Left ventricle myocardium inferior (tissue), 1 donor: Measurements from ENCODE around the gene GATA5. TPM values are rescaled to one million over a fixed set of nuclear protein-coding genes. Genes with fewer than 3 reads are reported as not detected.
A peak's percentile ranks its signal among the peaks of the same experiment; 100 is the strongest.
"Not testable (repeated sequence)": the region's sequence is repeated elsewhere in the genome, so short reads cannot be mapped to it uniquely, and the experiment has no call there.

ENCODE experiments used
- DNase-seq: peaks from one replicate; pipeline ENCODE4 v3.0.0-alpha.2; 2020
- H3K27ac ChIP-seq: fragments of 200-600 bp; replicated peaks from 2 replicates; pipeline ENCODE4 v1.8.0; 2021
- H3K27me3 ChIP-seq: fragments of 200-600 bp; 2 replicates; pipeline ENCODE4 v1.8.0; 2021; ENCODE audit warnings: low read depth
- H3K36me3 ChIP-seq: fragments of 200-600 bp; 2 replicates; pipeline ENCODE4 v1.8.0; 2021
- H3K4me1 ChIP-seq: fragments of 200-600 bp; 2 replicates; pipeline ENCODE4 v1.8.0; 2021
- H3K4me3 ChIP-seq: fragments of 200-600 bp; 2 replicates; pipeline ENCODE4 v1.8.0; 2021; ENCODE audit warnings: mild to moderate bottlenecking, moderate library complexity
- H3K9me3 ChIP-seq: fragments of 200-600 bp; replicated peaks from 2 replicates; pipeline ENCODE4 v1.8.0; 2021
- CTCF ChIP-seq: fragments of 200-600 bp; IDR thresholded peaks from 2 replicates; pipeline ENCODE4 v1.8.0; 2021; ENCODE audit warnings: antibody characterized with exemption, mild to moderate bottlenecking, borderline replicate concordance
- intact Hi-C: fragments of 100-400 bp; cut with micrococcal nuclease; formaldehyde crosslinking; loops from one replicate; pipeline ENCODE4 v1.11.0; 2022
- total RNA-seq: library from RNA; stranded (reverse); fragmentation: NEBNext Ultra II Directional; extraction: Animal tissue kit (Norgen Biotek cat#: 25700); gene quantifications from one replicate; pipeline ENCODE4 v1.2.1, GENCODE V29; 2021
- donor health status: DM: no; HTN: yes; CAD: no; lungs with severe emphysema.

The GATA5 gene
- total RNA-seq, 1 donor from 2014 or later: 0.69 TPM

- intact Hi-C loops: no loop called here
- Histone ChIP-seq H3K27ac (peak overlapping the region; percentile 71), H3K4me1 (peaks cover 46% of the 10 kb centered on the region), H3K27me3 (peaks cover 15% of the 10 kb centered on the region), H3K36me3 (no peaks in the 10 kb centered on the region), H3K4me3 (peak overlapping the region; percentile 4), H3K9me3 (no peaks in the 10 kb centered on the region)
- no peak for DNase-seq
- TF ChIP-seq CTCF: no peak
These were observed 19.4 kb upstream of the GATA5 start for GRCh38 chr20:62494980-62495748.

DNA sequence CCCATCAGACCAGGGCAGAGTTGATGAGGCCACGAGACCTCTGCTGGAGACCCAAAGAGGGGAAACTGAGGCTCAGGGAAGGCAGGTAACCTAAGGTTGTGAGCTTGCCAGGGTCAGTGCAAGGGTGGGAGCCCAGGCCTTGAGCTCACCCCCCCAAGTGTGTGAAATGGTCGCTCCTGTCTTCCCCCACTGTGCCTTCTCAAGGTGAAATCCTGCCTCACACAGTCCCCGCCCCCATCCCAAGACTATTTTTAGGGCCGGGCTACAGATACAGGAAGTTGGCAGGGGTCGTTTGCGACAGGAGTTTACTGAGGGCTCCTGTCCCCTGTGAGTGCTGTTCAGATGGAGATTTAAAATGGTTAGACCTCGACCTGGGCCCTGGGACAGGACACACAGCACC lies 18.7 kb upstream of the GATA5 start:
- H3K27me3 ChIP-seq: peaks cover 20% of the 10 kb centered on the region
- peak overlapping the region; percentile 4 for H3K4me3 ChIP-seq
- no peaks in the 10 kb centered on the region for H3K9me3 ChIP-seq
- H3K27ac ChIP-seq: peak overlapping the region; percentile 71
- no peaks in the 10 kb centered on the region for H3K36me3 ChIP-seq
- peaks cover 41% of the 10 kb centered on the region for H3K4me1 ChIP-seq
- intact Hi-C loops: no loop called here
- no peak for TF ChIP-seq CTCF
- no peak for DNase-seq

DNA sequence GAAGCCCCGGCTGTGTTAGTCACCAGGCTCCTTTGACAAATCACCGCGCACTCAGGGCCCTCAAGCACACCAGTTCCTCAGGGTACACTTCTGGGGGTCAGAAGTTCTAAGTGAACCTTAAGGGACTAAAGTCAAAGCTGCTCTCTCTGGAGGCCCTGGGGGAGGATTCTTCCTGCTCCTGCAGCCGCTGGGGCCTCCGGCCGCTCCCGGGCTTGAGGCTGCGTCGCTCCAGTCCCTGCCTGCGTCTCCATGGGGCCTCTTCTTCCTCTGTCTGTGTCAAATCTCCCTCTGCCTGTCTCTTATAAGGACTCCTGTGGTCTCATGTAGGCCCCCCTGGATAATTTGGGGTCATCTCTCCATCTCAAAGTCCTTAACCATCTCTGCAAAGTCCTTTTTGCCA lies 18.1 kb upstream of the GATA5 start:
- intact Hi-C loops: no loop called here
- Histone ChIP-seq H3K27ac (peak overlapping the region; percentile 71), H3K4me1 (peaks cover 41% of the 10 kb centered on the region), H3K27me3 (peaks cover 23% of the 10 kb centered on the region), H3K36me3 (no peaks in the 10 kb centered on the region), H3K4me3 (no peak overlapping the region), H3K9me3 (no peaks in the 10 kb centered on the region)
- no peak for TF ChIP-seq CTCF
- no peak for DNase-seq

DNA sequence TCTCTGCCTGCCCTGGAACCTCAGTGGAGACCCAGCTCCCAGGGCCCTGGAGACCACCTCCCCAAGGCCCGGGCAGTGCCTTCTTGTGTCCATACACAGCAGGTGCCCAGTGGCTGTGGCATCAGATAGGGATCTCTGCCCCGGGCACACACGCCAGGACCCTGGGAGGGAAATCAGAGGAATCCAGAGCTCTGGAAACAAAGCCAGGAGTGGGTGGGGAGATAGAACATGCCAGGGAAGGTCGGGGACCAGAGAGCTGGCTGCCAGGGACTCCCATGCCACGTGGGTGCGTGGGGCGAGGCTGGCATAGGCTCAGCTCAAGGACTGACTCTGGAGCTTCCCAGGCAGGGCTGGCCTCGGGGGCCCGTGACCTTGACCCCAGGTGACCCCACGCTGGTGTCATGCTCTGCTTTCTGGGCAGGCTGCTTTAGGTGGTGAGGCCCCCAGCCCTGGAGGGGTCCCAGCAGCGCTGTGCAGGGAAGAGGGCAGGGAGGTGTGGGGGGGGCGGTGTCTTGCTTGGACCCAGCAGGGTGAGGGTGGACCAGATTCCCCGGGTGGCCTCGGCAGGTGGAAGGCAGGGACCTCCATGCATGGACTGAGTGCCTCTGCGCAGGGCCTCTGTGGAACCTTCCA lies 17.6 kb upstream of the GATA5 start:
- no peaks in the 10 kb centered on the region for H3K36me3 ChIP-seq
- no peaks in the 10 kb centered on the region for H3K9me3 ChIP-seq
- H3K27ac ChIP-seq: peak overlapping the region; percentile 71
- H3K4me1 ChIP-seq: peaks cover 41% of the 10 kb centered on the region
- peaks cover 28% of the 10 kb centered on the region for H3K27me3 ChIP-seq
- no peak for TF ChIP-seq CTCF
- no peak overlapping the region for H3K4me3 ChIP-seq
- intact Hi-C loops: no loop called here
- DNase-seq: no peak

DNA sequence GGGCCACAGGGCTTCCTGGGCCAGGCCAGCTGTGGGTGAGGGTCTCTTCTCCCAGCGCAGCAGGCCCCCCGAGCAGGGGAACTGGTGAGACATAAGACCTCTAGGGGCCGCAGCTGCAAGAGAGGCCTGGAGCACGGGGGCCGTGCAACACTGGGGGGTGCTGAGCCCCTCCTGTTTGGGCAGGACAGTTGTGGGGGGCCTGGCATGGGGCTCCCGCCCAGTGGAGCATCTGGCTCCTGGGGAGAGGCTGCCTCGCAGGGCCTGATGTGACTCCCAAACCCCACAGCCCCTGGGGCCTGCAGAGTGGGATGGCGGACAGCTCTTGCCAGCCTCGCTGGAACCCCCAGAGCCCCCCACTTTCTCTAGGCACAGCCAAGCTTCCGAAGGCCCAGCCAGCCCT lies 16.9 kb upstream of the GATA5 start:
- no peak for DNase-seq
- intact Hi-C loops: no loop called here
- H3K4me3 ChIP-seq: no peak overlapping the region
- H3K27me3 ChIP-seq: peaks cover 35% of the 10 kb centered on the region
- no peaks in the 10 kb centered on the region for H3K36me3 ChIP-seq
- H3K27ac ChIP-seq: no peak overlapping the region
- peaks cover 45% of the 10 kb centered on the region for H3K4me1 ChIP-seq
- TF ChIP-seq CTCF: no peak
- no peaks in the 10 kb centered on the region for H3K9me3 ChIP-seq

DNA sequence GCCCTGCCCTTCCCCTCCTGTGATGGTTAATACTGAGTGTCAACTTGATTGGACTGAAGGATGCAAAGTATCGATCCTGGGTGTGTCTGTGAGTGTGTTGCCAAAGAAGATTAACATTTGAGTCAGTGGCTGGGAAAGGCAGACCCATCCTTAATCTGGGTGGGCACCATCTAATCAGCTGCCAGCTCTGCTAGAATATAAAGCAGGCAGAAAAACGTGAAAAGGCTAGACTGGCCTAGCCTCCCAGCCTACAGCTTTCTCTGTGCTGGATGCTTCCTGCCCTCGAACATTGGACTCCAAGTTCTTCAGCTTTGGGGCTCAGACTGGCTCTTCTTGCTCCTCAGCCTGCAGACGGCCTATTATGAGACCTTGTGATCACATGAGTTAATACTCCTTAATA lies 15.0 kb upstream of the GATA5 start:
- H3K4me3 ChIP-seq, H3K27ac ChIP-seq, intact Hi-C loops, H3K36me3 ChIP-seq, H3K9me3 ChIP-seq, DNase-seq: not testable (repeated sequence)
- Histone ChIP-seq H3K27me3 (peaks cover 42% of the 10 kb centered on the region), H3K4me1 (peaks cover 43% of the 10 kb centered on the region)
